Measurements from ENCODE around the gene SS18L1. TPM values are rescaled to one million over a fixed set of nuclear protein-coding genes. Genes with fewer than 3 reads are reported as not detected.

Gene SS18L1
- total and polyA plus RNA-seq, 2 experiments from 2014 or later, result 6.5 to 32.6 TPM

DNA sequence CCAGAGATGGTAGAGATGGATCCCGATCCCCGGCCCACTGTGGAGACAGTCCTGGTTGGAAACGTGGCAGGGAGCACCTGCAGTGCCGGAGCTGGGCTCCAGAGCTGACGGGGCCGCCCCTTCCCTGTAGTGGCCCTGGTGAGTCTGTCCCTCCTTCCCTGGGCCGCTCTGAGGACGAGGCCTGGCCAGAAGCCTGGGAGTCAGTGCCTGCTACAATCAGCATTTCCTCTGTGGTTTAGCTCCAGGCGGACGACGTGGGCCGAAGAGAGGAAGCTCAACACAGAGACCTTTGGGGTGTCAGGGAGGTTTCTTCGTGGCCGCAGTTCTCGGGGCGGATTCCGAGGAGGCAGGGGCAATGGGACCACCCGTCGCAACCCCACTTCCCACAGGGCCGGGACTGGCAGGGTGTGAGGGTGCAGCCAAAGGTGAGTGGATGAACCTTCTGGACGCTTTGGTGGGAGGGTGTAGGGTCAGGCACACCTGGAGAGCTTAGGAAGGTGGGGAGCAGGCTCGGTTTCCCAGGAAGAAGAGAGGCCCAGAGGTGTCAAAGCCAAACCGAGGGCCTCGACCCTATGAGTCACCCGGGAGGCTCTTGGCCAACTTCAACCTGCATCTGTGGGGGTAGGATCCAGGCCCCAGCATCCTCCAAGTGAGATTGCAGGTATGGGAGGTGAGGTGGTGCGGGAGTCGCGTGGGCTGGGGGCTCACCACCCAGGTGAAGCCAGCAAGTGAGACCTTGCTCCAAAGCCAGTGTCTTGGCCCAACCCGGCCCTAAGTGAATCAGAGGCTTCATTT lies 10.3 kb upstream of the SS18L1 start:
- Histone ChIP-seq H4K20me1 (replicated peaks; ENCODE audit: insufficient read depth) (peaks cover 37% of the 10 kb centered on the region), H3K4me1 (ENCODE audit: insufficient read depth) (no peaks in the 10 kb centered on the region), H3K4me3 (no peak overlapping the region), H3K9me2 (ENCODE audit: insufficient read depth) (no peaks in the 10 kb centered on the region), H3K36me3 (ENCODE audit: insufficient read depth) (peaks cover 54% of the 10 kb centered on the region), H3K27me3 (ENCODE audit: insufficient read depth) (no peaks in the 10 kb centered on the region), H2AFZ (no peak overlapping the region), H3K79me2 (replicated peaks; ENCODE audit: insufficient read depth) (peaks cover 13% of the 10 kb centered on the region; the same call in 1 of the 2 replicates), H3F3A (replicated peaks; ENCODE audit: low read depth) (peaks cover 19% of the 10 kb centered on the region), H3K4me2 (no peak overlapping the region), H3K27ac (ENCODE audit: low read depth) (no peak overlapping the region)
- no peak for ATAC-seq
- H3K4me1 Mint-ChIP-seq, result peaks cover 2% of the 10 kb centered on the region; the same call in 1 of the 3 replicates
- H3K9me3 Mint-ChIP-seq, result no peaks in the 10 kb centered on the region; the same call in 2 of the 3 replicates
- H3K36me3 Mint-ChIP-seq (ENCODE audit: low read depth), result peaks cover 96% of the 10 kb centered on the region
- peaks cover 12% of the 10 kb centered on the region for H3K27me3 Mint-ChIP-seq (ENCODE audit: insufficient read depth, low read depth, poor library complexity)
- TF ChIP-seq, protein P1, sequence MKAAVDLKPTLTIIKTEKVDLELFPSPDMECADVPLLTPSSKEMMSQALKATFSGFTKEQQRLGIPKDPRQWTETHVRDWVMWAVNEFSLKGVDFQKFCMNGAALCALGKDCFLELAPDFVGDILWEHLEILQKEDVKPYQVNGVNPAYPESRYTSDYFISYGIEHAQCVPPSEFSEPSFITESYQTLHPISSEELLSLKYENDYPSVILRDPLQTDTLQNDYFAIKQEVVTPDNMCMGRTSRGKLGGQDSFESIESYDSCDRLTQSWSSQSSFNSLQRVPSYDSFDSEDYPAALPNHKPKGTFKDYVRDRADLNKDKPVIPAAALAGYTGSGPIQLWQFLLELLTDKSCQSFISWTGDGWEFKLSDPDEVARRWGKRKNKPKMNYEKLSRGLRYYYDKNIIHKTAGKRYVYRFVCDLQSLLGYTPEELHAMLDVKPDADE (IDR thresholded peaks at IDR 0.05), result no peak
- no peak for TF ChIP-seq NANOG (IDR thresholded peaks at IDR 0.05; ENCODE audit: borderline replicate concordance)
- no peak overlapping the region for H3K4me3 Mint-ChIP-seq
- no peak for DNase-seq (ENCODE audit: low spot score)
- no peak overlapping the region for H3K27ac Mint-ChIP-seq

DNA sequence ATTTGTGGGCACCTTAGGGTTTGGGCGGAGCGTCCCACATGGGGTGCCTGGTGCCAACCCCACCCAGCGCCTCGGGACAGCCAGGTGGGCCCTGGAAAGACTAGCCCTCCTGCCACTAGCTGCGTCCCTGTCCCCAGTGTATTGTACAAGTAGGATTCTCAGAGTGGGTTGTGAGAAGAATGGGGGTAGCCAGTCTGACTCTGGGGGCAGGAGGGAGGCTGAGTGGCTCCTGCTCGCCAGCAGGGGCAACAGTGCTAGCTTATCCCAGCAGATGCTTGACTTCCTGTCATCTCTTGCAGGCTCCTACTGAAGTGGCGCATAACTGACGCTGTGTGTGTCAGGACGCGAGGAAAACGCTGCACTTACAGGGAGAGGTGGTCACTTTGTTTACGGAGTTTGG lies 9.7 kb upstream of the SS18L1 start:
- DNase-seq (ENCODE audit: low spot score) (peak; percentile 55), ATAC-seq (peak; percentile 57)
- H3K36me3 ChIP-seq (ENCODE audit: insufficient read depth), result peaks cover 54% of the 10 kb centered on the region
- H3K9me3 Mint-ChIP-seq, result no peaks in the 10 kb centered on the region; the same call in 2 of the 3 replicates
- no peaks in the 10 kb centered on the region for H3K9me2 ChIP-seq (ENCODE audit: insufficient read depth)
- H3K27me3 ChIP-seq (ENCODE audit: insufficient read depth), result no peaks in the 10 kb centered on the region
- H3K4me1 ChIP-seq (ENCODE audit: insufficient read depth), result no peaks in the 10 kb centered on the region
- peaks cover 12% of the 10 kb centered on the region for H3K27me3 Mint-ChIP-seq (ENCODE audit: insufficient read depth, low read depth, poor library complexity)
- H3K36me3 Mint-ChIP-seq (ENCODE audit: low read depth), result peaks cover 96% of the 10 kb centered on the region
- no peak overlapping the region for H2AFZ ChIP-seq
- TF ChIP-seq ZNF331 (CRISPR knock-in tag; IDR thresholded peaks at IDR 0.05; ENCODE audit: low read depth) (no peak), POLR2AphosphoS5 (IDR thresholded peaks at IDR 0.05; ENCODE audit: low read depth) (no peak), JUNB (IDR thresholded peaks at IDR 0.05; ENCODE audit: unreplicated experiment) (no peak), EZH2 (IDR thresholded peaks at IDR 0.05; ENCODE audit: low read depth, unreplicated experiment) (no peak), EZH2phosphoT487 (IDR thresholded peaks at IDR 0.05; ENCODE audit: unreplicated experiment) (no peak)
- TF ChIP-seq, protein P2, sequence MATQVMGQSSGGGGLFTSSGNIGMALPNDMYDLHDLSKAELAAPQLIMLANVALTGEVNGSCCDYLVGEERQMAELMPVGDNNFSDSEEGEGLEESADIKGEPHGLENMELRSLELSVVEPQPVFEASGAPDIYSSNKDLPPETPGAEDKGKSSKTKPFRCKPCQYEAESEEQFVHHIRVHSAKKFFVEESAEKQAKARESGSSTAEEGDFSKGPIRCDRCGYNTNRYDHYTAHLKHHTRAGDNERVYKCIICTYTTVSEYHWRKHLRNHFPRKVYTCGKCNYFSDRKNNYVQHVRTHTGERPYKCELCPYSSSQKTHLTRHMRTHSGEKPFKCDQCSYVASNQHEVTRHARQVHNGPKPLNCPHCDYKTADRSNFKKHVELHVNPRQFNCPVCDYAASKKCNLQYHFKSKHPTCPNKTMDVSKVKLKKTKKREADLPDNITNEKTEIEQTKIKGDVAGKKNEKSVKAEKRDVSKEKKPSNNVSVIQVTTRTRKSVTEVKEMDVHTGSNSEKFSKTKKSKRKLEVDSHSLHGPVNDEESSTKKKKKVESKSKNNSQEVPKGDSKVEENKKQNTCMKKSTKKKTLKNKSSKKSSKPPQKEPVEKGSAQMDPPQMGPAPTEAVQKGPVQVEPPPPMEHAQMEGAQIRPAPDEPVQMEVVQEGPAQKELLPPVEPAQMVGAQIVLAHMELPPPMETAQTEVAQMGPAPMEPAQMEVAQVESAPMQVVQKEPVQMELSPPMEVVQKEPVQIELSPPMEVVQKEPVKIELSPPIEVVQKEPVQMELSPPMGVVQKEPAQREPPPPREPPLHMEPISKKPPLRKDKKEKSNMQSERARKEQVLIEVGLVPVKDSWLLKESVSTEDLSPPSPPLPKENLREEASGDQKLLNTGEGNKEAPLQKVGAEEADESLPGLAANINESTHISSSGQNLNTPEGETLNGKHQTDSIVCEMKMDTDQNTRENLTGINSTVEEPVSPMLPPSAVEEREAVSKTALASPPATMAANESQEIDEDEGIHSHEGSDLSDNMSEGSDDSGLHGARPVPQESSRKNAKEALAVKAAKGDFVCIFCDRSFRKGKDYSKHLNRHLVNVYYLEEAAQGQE (IDR thresholded peaks at IDR 0.05; ENCODE audit: unreplicated experiment), result no peak
- TF ChIP-seq, protein P3, sequence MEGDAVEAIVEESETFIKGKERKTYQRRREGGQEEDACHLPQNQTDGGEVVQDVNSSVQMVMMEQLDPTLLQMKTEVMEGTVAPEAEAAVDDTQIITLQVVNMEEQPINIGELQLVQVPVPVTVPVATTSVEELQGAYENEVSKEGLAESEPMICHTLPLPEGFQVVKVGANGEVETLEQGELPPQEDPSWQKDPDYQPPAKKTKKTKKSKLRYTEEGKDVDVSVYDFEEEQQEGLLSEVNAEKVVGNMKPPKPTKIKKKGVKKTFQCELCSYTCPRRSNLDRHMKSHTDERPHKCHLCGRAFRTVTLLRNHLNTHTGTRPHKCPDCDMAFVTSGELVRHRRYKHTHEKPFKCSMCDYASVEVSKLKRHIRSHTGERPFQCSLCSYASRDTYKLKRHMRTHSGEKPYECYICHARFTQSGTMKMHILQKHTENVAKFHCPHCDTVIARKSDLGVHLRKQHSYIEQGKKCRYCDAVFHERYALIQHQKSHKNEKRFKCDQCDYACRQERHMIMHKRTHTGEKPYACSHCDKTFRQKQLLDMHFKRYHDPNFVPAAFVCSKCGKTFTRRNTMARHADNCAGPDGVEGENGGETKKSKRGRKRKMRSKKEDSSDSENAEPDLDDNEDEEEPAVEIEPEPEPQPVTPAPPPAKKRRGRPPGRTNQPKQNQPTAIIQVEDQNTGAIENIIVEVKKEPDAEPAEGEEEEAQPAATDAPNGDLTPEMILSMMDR (conservative IDR thresholded peaks at IDR 0.05; ENCODE audit: low read depth in 2 of 2), result peak; percentile 20 to 31; a peak in 2 of 4 replicates
- H3K4me1 Mint-ChIP-seq, result peaks cover 2% of the 10 kb centered on the region; the same call in 1 of the 3 replicates
- H3F3A ChIP-seq (replicated peaks; ENCODE audit: low read depth), result peaks cover 21% of the 10 kb centered on the region
- H3K79me2 ChIP-seq (replicated peaks; ENCODE audit: insufficient read depth), result peaks cover 13% of the 10 kb centered on the region; the same call in 1 of the 2 replicates
- no peak overlapping the region for H3K4me3 Mint-ChIP-seq
- H3K4me3 ChIP-seq, result no peak overlapping the region
- 0 out of 2 replicates have a peak overlapping the region, but pooled peaks have one; percentile 32 for H3K27ac ChIP-seq (ENCODE audit: low read depth)
- H3K4me2 ChIP-seq, result no peak overlapping the region
- peak overlapping the region; percentile 88; the same call in 1 of the 2 replicates for H3K27ac Mint-ChIP-seq
- H4K20me1 ChIP-seq (replicated peaks; ENCODE audit: insufficient read depth), result peaks cover 35% of the 10 kb centered on the region
